Measurements from ENCODE around the gene RABGAP1L.

DNA sequence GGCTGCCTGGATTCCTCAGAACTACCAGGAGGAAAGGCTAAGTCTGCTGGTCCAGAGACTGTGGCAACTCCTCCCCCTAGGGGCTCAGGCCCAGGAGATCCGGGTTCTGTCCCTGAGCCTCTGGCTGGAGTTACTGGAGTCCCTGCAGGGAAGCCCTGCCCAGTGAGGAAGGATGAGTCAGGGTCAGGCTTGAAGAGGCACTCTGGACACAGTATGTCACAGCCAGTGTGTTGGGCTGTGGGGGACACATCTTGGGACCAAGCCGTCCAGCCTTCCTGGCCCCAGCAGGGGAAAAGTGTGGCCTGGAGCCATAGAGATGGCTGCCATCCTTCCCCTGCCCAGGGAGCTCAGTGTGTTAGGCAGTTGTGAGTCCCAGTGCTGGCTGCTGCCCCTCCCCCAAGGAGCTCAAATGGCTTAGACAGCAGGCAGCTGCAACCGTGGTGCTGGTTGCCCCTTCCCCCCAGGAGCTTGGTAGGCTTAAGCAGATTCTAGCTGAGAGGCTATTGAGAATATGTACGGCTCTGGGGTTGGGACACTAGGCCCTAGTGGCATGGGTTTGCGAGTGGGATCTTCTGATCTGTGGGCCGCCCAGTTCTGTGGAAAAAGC lies 28.2 kb upstream of the RABGAP1L start:
- TF ChIP-seq, protein P1, sequence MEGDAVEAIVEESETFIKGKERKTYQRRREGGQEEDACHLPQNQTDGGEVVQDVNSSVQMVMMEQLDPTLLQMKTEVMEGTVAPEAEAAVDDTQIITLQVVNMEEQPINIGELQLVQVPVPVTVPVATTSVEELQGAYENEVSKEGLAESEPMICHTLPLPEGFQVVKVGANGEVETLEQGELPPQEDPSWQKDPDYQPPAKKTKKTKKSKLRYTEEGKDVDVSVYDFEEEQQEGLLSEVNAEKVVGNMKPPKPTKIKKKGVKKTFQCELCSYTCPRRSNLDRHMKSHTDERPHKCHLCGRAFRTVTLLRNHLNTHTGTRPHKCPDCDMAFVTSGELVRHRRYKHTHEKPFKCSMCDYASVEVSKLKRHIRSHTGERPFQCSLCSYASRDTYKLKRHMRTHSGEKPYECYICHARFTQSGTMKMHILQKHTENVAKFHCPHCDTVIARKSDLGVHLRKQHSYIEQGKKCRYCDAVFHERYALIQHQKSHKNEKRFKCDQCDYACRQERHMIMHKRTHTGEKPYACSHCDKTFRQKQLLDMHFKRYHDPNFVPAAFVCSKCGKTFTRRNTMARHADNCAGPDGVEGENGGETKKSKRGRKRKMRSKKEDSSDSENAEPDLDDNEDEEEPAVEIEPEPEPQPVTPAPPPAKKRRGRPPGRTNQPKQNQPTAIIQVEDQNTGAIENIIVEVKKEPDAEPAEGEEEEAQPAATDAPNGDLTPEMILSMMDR (conservative IDR thresholded peaks at IDR 0.05; ENCODE audit: low read length) = no peak
- TF ChIP-seq EZH2phosphoT487 (IDR thresholded peaks at IDR 0.05; ENCODE audit: borderline replicate concordance) = no peak
